HG02678 (cell line): ENCODE results near the gene HIVEP2.

Source experiments
- ATAC-seq: cut with Tn5 transposase; IDR thresholded peaks from one replicate; pipeline ENCODE4 v1.9.1; 2021; ENCODE audit warnings: mild to moderate bottlenecking, moderate library complexity; ENCODE audit not compliant: unreplicated experiment

HIVEP2 gene

DNA sequence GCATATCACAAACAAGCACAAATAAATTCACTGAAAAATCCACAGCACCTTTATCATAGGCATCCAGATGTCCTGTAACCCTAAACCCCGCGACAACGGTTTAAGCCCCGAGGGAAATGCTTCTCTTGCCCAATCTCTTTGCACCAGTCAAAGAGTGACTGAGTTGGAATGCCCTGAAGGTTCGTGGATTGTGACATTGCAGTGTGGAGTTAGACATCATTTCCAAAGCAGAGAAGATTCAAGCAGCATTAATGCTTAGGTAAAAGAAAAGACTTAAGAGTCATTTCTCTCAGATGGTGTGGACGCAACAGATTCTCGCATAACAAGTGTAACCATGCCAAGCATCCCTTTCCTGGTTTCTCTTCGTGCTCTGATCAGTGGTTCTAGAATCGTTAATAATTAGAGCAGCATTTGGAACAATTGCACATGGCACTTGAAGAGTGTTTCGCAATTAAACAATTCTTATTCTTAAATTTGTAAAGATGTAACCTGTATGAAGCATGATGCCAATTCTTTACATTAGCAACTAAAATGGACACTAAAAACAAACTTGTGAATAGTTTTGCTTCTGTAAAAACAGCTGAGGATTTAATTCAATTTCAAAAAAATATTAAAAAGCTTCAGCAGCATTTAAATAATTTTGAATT is 121.6 kb downstream of the HIVEP2 start:
- ATAC-seq: no peak

DNA sequence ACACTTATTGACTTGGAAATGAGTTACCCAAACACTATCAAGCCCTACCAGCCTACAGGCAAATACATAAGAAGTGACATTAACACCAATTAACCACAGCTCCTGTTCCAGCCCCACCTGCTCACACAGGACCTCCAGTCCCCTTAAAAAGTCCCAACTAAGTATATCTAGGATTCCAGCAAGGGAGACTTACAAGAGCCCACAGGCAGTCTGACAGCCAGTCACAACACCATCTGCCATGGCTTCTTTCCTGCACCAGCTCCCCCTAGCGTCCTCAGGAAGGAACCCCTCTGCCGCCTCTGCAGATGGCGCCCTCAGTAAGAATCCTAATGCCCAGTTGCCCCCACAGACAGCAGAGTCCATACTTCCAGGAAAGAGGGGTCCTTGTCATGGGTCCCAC is 122.1 kb downstream of the HIVEP2 start:
- ATAC-seq: no peak

DNA sequence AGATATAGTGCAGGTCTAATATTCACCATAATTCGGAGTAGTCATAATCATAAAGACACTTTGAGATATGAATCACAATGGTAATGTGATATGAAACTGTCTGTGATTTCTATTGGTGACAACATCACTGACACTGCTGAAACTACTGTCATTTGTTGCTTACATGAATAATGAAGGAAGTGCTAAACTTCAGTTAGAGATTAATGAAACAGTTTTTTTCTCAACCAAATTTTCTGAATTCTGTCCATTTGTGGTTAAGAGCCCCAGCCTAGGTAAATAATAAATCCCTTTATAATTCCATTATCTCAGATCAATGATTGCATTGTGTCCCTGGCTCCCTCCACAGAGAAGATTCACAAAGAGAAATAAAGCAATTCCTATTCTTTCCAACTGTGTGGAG is 122.6 kb downstream of the HIVEP2 start:
- ATAC-seq: peak; percentile 73

DNA sequence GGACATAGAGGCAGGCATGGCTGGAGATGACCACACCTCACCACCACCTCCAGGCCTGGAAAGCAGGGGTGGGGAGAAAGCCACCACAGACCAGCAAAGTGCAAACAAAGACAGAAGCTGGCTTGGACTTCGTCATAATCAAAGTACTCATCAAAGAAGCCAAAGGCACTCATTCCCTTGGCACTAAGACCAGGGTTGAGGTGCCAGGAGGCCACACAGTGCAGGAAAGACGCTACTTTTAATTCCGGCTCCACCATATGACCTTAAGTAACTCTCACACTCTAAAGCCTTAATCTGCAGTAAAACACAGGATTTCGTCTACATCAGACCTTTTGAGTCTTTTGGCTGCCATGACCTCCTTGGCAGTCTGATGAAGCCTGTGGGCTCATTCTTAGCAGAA is 123.1 kb downstream of the HIVEP2 start:
- no peak for ATAC-seq

DNA sequence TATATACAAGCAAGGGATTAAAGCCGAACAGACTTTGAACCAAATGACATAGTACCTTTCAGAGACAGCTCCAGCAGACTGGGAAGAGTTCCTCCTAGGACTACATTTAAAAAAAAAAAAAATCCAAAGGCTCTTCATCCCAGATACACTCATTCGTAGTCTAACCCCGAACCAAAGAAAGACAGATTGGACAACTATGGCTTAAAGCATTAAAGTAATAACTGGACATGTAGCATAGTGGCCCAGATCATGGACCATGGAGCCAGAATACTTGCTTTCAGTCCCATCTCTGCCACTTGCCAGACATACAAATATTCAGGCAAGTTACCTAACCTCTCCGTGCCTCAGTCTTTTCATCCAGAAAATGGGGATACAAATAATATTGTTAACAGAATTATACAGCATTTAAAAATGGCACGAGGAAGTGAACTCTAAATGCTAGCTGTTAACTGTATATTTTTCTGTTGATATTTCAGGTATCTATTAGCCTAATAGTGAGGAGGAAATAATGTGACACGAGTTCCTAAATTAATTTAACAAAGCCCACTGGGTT is 123.7 kb downstream of the HIVEP2 start:
- no peak for ATAC-seq

DNA sequence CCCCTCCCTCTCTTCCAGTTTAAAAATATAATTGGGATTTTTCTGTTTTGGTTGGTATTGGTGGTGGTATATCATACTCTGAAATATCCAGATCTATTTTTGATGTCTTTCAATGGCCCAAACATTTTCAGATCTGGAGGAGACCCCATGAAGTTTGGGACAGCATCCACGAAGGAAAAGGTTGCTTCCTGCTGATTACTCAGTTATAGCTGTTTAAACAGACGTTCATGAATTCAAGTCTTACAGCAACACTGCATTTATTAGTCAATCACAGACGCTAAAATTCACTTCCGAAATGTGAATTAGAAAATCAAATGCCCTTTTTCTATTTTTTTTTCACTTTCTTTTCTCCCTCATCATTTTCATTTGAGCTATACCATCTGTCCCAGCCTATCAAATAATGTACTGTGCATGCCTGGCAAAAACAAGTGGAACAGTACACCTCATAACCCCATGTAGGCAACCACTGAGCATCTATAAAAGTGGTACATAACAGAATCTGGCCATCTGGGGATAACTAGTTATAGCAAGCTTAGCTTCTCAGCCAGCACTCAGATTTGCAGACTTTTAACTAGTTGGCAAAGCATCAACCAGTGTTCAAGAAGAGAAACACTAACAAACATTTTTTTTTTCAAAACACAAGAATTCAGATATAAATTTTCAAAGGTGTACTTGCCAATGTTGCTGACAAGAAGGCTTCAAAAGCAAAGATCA is 124.5 kb downstream of the HIVEP2 start:
- ATAC-seq: no peak

DNA sequence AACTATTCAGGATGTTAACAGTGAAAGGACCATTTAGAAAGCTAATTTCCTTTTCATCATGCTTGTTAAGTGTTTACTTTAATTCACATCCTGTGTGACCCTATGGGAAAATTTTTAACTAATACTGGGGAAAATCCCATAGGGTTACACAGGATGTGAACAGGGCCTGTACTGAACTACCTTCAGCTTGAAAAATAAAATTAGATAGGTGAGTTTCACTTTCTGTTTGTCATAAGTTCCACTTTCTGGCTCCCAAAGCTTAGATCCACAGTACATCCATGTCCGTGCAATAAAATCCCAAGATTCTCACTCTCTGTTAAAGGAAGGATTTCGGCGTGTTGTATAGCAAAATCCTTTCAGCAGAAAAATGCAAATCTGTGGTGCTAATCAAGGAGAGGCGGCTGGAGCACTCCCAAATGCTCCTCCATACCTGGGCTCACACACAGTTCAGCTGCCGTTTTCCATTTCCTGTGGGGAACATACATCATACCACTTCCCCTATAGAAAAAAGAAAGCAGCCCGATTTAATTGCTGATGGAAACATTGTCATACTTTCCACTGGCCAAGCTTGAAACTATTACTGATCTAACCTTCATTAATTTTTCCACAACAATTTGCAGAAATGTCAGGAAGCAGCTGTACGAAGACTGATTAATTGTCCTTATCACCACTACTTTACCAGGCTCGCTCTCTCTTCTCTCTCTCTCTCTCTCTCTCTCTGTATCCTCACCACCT is 125.2 kb downstream of the HIVEP2 start:
- ATAC-seq: peak; percentile 68

DNA sequence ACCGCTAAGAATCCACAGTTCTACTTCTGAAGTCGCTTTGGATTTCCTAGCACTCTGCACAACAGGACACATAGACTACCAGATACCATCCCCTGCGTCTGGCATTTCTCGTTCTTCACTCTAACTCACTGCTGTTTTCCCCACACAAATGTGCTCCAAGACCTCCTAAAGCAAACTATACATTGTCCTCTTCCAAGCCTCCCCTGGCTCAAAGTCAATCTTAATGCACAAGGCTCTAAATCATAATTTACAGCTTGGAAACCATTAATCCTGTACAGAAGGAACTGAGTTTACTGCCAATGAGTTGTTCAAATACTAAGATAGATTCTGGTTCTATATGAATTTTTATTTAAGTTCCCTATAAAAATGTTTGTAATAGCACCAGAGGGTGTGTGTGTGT is 128.5 kb downstream of the HIVEP2 start:
- ATAC-seq: no peak

DNA sequence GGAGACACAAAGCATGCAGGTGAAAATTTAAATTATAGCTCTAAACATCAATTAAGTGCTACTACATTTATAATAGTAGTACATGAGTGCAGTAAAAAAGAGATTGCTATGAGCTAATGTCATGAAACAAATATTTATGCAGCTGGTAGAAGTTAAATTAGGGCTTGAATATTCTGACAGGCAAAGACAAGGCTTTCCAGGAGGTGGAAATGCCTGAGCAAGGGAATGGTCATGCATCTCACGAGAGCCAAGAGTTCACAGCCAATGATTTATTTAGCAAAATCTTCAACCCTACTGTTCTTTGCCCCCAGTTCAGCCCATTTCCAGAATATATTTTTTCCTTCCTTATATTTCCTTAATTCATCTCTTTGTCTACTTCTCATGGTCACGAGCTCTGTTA is 128.9 kb downstream of the HIVEP2 start:
- ATAC-seq: no peak

DNA sequence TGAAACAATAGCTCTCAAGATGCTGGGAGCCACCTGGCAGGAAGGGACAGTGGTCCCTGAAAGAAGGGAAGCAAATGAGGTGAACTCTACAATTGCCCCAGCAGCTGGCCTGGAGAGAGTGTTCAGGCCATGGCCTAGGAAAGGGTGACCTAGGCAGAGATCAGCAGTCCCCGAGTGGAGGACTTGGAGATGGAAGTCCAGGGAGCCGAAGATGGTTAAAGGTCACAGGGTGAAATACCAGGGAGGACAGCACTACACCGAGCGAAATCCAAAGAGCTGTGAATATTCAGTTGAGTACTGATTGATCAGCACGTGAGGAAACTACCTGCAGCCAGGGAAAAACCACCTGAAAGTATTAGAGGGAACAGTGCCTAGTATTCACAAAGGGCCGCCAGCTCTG is 133.1 kb downstream of the HIVEP2 start:
- no peak for ATAC-seq

DNA sequence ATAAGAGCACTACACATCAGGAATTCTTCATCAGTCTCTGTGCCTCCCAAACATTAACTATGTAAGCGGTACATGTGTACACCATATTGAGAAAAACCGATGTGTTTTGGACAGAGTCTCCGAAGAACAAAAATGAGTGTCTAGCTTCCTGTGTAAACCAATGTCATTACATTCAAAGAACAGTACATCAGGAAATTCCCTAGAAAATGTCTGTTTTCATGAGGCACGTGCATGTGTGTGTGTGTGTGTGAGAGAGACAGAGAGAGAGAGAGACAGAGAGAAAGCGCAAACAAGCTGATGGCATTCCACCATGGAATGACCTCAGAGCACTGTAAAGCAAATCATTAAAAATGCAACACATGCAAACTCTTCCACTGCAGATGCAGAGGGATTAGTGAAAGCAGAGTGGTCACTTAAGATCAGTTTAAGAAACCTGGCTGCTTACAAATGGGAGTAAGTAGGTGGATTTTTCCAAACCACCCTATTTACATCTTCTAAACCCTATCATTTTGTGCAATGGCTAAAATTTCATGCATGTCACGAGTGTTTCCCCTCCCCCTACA is 133.9 kb downstream of the HIVEP2 start:
- ATAC-seq: peak; percentile 75

DNA sequence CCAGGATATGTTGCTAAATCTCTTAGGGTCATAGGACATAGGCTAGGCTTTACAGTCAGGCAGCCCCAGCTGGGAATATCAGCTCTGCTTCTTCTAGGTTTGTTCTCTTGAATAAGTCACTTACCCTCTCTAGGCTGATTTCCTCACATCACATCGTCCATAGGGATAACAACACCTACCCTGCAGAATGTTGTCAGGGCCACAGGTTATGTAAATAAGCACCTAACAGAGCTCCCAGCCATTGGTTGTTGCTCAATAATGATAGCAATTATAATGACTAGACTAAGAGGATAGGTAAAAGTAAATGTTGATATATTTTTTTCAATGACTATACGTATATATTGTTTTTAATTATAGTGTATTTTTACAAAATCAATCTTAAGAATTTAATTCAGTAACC is 135.0 kb downstream of the HIVEP2 start:
- ATAC-seq: no peak

DNA sequence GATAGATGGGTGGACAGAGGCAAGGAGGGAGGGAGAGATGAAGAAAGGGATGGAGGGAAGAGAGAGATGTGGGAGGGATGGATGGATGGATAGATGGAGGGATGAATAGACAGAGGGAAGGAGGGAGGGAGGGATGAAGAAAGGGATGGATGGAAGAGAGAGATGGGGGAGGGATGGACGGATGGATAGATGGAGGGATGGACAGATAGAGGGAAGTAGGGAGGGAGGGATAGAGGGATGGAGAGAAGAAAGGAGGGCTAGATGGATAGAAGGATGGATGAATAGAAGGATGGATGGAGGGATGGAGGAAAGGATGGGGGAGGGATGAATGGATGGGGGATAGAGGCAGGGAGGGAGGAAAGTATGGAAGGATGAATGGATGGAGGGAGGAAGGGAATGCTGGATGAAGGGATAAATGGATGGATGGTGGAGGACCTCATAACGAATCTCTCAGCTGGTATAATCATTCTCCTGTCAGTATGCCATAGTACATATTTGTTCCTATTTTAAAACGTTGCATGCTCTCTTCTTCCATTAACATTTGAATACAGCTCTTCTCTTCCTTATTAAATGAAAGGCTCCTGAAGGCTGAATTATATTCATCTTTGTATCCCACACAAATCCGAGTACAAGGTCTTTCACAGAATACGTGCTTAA is 136.4 kb downstream of the HIVEP2 start:
- no peak for ATAC-seq

DNA sequence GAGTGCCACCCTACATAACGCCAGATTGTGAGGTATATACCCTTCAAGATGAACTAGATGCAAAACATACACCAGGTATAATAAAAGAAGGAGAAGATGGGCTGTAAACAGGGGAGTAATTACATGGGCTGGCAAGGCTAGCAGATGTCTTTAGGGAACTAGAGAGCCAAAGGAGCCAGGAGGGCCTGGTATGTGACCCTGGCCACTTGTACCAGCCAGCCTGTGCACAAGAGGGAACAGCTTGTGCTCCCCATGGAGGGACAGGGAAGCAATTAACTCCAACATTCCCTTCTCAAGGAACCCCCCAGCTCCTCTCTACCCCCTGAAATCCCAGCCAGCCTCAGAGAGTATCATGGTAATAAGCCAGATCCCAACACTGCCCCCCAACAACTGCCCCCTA is 139.9 kb downstream of the HIVEP2 start:
- ATAC-seq: no peak

DNA sequence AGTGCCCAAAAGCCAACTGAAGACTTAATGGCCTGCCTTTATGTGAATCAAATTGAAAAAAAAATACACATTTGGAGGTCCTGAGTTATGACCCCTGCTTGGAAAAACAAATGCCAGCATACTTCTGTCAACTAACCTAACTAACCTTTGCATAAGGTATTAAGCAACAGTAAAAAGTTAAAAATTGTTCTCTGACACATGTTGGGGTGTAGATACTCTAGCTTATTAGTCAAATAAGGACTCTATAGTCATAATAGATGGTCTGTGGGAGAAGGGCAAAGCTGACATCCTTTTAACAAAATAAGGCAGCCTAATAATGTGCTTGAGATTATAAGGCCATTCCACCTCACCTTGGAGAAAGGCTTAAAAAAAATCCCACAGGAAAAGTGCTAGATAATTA is 140.5 kb downstream of the HIVEP2 start:
- ATAC-seq: no peak

DNA sequence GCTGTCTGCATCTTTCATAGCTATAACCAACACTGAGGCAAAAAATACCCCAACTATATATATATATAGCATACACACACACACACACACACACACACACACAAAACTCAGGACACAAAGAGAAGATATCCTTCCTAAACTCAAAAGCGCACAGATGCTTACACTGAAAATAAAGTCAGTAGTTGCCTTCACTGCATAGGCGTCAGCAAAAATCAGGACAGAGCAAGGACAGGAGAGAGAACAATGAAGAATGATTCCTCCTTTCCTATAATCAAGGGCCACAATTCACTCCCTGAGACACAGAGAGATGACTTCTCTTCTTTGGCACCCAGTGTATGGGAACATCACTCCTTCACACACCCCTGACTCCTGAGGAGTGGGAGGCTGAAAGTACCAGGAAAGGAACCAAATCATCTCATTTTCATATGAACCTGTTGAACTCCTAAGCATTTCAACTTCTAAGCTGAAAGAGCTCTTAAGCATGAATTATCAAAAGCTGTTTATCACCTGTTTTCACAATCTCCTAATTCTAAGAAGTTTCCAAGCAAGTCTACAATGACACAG is 141.4 kb downstream of the HIVEP2 start:
- no peak for ATAC-seq

DNA sequence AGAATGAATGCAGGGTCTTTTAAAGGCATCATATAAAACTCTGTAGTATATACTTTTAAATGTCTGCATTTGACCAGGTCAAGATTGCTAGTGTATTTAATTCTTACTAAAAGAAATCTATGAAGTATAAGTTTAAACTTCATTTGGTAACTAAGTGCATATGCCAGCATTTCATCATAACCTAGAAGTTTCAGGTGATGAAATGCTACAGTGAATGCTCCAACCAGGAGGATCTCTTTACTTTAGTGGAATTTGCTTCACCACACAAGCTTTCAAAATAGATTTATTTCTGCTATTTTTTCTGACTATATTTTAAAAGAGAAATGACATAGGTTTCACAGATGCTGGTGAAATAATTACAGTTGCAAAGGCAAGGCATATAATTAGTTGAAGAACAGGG is 141.9 kb downstream of the HIVEP2 start:
- no peak for ATAC-seq

DNA sequence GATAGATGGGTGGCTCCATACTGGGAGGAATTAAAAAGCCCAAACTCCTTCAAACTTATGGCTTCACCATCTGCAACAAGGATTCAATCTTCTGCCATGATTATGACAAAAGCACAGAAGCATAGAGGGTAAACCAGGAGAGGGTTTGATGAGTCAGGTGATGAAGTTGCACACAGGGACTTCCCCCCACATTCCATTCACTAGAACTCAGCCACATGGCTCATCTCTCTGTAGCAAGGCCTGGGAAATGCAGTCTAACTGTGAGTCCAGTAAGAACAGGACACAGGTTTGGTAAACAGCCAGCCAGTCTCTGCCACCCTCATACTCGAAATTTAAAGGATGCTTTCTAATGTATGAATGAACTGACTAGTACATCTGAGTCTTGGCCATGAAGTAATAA is 142.9 kb downstream of the HIVEP2 start:
- no peak for ATAC-seq

DNA sequence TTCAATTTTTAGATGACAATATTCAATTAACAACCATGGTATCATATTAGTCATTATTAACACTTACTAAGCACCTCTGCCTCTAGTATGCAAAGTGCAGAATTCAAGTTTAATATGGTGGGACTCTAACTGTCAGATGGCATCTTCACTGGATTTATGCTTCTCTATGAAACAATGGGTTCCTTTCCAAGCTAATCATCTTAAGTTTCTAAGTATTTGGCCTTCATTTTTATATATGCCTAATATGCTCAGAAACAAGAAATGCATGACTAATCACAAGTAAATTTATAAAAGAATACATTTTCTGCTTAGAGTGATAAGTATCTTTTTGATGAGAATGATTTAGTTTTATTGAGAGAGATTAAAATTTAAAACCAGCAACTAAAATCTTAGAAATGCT is 144.7 kb downstream of the HIVEP2 start:
- ATAC-seq: no peak

DNA sequence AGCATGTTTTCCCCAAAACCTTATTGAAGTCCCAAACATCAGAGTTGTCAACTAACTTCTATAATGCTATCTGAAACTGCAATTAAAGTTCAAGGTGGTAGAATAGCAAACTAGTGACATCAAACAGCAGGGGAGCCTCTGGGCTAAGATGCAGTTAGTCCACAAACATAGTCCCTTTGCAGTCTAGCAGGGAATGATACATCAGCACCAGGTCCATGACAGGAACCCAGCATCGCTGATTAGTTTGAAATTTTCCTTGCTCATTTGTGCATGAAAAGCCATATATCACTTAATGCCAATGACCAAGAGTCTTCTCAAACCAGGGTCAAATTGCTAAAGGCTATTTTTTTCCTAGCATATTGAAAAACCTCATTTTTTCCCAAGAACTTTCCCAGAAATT is 145.3 kb downstream of the HIVEP2 start:
- no peak for ATAC-seq

DNA sequence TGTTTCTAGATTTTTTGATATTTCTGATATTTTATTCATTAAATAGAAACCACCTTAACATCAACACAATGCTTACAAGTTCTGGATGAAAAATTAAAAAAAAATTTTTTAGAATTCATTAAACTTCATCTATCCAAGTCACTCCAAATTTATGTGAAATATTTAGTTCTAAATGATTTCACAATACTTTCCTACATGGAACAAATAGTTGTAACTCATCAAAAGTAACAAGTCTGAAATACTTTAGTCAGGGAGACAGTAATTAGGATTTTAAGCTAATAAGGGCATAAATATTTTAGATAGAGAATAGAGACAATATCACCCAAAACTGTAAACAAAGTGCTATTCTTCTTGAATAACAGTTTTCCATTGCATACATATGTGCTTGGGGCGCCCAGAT is 147.8 kb downstream of the HIVEP2 start:
- ATAC-seq: no peak
